ENCODE results near the gene CTRB2. TPM values are rescaled to one million over a fixed set of nuclear protein-coding genes. Genes with fewer than 3 reads are reported as not detected.

Gene CTRB2
- total RNA-seq, 2 experiments from 2014 or later: not detected

DNA sequence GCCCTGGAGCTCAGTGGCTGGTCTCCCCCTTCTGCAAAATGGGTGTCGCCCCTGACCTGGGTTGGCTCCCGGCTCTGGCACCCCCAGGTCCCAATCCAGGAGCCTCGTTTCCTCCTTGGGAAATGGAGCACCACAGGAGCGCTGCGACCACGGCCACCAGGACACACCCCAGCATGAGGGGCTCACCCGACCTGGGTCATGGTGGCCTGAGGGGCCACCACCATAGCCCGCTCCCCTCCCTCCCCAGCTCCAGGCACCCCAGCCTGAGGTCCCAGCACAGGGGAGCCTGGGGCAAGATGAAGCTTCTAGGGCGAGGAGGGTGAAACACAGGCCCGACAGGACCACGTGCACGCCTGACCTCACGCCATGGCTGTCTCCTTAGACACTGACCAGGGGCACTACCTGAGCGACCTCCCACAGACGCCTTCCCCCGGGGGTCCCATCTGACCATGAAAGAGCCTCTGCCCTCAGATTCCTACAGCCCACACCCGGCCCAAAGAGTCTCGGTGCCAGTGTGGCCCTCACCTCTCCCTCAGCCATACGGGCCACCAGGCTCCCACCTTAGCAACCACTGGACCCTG, 32.7 kb upstream of the CTRB2 start:
- ChIA-PET CTCF (interaction anchor here (0.9 kb wide), 1 partner anchor 146 kb away, joined by 4 read pairs; no protein-coding TSS in a partner anchor), POLR2A (no interaction called here)
- H3K36me3 Mint-ChIP-seq: no peaks in the 10 kb centered on the region
- no peaks in the 10 kb centered on the region for H3K9me3 Mint-ChIP-seq
- H3K4me1 Mint-ChIP-seq (ENCODE audit: low read depth): no peaks in the 10 kb centered on the region
- intact Hi-C loops (cut with micrococcal nuclease): loop anchor here (10.0 kb wide), 2 partner anchors 225 to 525 kb away; partner anchors contain the start of gene TMEM170A
- H3K4me3 Mint-ChIP-seq: no peak overlapping the region
- DNase-seq: no peak
- no peaks in the 10 kb centered on the region for H3K27me3 Mint-ChIP-seq
- no peak overlapping the region for H3K27ac Mint-ChIP-seq

DNA sequence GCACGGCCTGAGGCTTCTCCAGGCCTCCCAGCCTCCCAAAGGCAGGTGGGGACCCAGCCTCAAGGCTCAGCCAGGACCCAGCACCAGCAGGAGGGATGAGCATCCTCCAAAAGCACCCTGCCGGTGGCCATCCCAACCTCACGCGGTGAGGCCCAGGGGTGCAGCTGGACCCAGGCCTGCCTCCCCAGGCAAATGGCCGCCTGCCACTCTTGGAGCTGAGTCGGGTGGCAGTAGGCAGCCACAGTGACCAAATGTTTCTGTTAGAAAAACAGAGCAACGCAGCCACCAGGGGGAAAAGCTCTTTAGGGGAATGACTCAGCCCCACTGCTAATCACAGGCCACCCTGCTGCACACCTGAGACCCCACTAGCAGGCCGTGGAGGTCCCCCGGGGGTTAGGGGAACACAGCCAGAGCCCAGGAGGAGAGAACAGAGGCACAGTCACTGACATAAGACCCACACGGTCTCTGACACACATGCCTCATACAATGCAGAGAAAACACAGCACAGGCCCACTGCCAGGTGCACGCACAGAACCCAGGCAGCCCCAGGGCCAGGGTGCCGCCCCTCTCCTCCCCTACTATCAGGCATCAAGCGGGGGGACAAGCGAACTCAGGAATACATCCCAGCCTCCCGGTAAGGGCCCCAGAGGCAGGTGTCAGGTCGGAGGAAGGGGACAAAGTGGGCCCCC, 32.0 kb upstream of the CTRB2 start:
- Mint-ChIP-seq H3K4me1 (ENCODE audit: low read depth) (no peaks in the 10 kb centered on the region), H3K4me3 (no peak overlapping the region), H3K9me3 (no peaks in the 10 kb centered on the region), H3K27ac (no peak overlapping the region), H3K36me3 (no peaks in the 10 kb centered on the region), H3K27me3 (no peaks in the 10 kb centered on the region)
- intact Hi-C loops (cut with micrococcal nuclease): loop anchor here (10.0 kb wide), 2 partner anchors 226 to 526 kb away; partner anchors contain the start of gene TMEM170A
- CTCF ChIA-PET: interaction anchor here (0.9 kb wide), 1 partner anchor 146 kb away, joined by 4 read pairs; no protein-coding TSS in a partner anchor
- POLR2A ChIA-PET: no interaction called here
- no peak for DNase-seq

DNA sequence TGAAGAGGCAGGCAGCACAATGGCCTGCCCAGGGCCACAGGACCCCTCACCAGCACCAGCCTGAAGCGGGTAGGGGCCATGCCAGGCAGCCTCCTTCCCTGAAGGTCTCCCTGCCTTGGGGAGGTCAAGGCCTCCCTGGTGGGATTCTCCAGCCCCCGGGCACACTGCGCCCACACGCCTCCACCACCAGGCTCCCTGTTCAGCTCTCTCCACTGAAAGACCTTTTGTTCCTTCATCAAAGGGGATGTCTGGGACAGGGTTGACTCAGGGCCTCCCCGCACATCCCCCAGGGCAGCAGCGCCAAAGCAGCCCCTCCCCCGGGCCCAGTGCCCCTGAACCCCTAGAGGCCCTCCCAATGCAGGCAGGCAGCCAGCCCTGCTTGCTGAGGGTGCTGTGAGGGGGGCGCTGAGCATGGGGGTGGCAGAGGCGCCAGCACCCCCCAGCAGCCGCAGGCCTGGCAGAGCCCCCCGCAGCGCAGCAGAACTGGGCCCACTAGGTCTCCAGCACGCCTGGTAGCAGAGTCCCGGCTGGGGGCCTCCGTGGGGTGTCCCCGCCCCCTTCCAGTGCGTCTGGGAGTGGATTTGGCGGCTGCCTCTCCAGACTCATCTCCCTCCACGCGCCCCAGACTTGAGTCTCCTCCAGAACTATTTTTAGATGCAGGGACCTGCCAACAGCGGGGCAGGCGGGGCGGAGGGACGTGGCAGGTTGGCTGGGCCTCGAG, 31.3 kb upstream of the CTRB2 start:
- POLR2A ChIA-PET: no interaction called here

DNA sequence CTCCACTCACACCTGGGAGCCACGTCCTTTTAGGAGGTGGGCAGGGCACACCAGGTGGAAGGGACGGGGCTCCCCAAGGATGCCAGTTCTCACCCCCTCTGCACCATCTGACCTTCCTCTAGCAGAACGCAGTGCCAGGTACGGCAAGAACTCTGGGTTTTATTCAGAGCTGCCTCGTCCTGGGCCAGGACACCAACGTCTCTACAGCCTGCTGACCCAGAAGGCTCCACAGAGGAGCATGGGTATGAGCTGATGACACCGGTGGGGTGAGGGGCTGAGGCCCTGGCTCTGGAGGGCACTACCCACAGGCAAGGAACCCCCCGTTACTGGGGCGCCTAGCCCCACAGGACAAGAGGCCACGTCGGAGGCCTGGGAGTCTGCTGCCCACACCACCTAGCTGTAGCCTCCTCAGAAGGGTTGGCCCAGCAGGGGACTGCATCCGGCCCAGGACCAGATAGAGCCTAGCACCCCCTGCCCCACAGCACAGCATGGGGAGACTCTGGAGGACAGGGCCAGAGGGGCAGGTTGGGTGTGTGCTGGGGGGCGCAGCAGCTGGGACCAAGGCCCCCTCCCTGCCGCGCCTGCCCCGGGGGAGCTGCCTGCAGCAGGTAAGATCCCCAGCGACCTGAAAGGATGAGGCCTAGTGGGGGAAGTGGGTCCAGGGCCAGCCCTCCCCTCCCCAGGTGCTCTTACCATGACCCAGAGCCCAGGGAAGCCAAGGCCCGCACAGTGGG, 30.6 kb upstream of the CTRB2 start:
- DNase-seq: no peak
- intact Hi-C loops (cut with micrococcal nuclease): loop anchor here (10.0 kb wide), 2 partner anchors 227 to 527 kb away; partner anchors contain the start of gene TMEM170A
- no peaks in the 10 kb centered on the region for H3K27me3 Mint-ChIP-seq
- H3K9me3 Mint-ChIP-seq: no peaks in the 10 kb centered on the region
- CTCF ChIA-PET: no interaction called here
- POLR2A ChIA-PET: no interaction called here
- no peak overlapping the region for H3K27ac Mint-ChIP-seq
- H3K36me3 Mint-ChIP-seq: no peaks in the 10 kb centered on the region
- peaks cover 2% of the 10 kb centered on the region for H3K4me1 Mint-ChIP-seq (ENCODE audit: low read depth)
- no peak overlapping the region for H3K4me3 Mint-ChIP-seq

More for the DNA sequence above, 31.3 kb upstream of the CTRB2 start:
- no peak for DNase-seq
- CTCF ChIA-PET: interaction anchor here (0.9 kb wide), 1 partner anchor 147 kb away, joined by 4 read pairs; no protein-coding TSS in a partner anchor
- Mint-ChIP-seq H3K4me1 (ENCODE audit: low read depth) (peaks cover 2% of the 10 kb centered on the region), H3K27me3 (no peaks in the 10 kb centered on the region), H3K9me3 (no peaks in the 10 kb centered on the region), H3K4me3 (no peak overlapping the region), H3K36me3 (no peaks in the 10 kb centered on the region), H3K27ac (no peak overlapping the region)
- intact Hi-C loops (cut with micrococcal nuclease): loop anchor here (10.0 kb wide), 2 partner anchors 227 to 527 kb away; partner anchors contain the start of gene TMEM170A

DNA sequence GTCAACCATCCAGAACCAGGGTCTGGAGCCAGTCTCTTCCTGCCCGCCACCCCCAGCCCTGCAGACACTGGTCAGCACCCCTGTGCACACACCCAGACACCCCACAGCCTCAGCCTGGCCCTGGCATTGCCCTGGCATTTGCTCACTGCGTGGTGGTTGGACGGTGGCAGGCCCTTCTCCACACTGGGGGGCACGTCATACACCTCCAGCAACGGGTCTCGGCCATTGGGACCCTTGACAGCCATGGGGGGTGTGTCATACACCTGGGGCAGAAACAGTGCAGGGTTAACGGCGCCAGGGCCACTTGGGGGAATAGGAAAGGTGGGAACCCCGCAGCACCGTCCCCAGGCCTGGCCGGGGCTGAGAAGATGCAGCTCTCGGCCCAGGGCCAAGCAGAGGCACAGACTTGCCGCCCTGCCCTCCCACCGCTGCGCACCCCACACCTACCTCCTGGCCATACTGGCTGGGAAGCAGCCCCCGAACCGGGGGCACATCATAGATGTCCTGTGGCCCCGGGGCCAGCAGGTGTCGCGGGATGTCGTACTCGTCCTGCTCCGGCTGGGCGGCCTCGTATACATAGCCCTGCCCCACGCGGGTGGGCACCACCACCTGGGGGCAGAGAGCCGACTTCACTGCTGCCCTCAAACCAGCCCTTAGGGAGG, 29.9 kb upstream of the CTRB2 start:
- no peaks in the 10 kb centered on the region for H3K27me3 Mint-ChIP-seq
- CTCF ChIA-PET: interaction anchor here (1.0 to 6.9 kb wide), 2 partner anchors 9 to 145 kb away, joined by 3 to 184 read pairs; no protein-coding TSS in a partner anchor
- intact Hi-C loops (cut with micrococcal nuclease): loop anchor here (10.0 kb wide), 2 partner anchors 228 to 528 kb away; partner anchors contain the start of gene TMEM170A

DNA sequence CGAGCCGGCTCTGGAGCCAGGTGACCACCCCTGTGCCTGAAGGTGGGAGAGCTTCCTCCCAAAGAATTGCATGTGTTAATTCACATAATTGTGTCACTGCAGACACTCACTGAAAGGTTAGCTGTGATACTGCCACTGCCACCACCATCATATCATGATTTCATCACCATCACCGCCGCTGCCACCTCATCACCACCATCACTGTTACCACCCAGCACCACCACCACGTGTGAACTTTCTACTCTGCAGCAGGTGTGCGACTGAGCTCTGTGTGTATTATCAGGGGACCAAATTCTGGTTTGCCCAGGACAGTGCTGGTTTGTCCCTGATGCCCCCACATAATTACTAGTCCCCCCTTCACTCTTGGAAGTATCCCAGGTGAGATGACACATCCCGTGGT, 29.3 kb upstream of the CTRB2 start:
- DNase-seq: peak; percentile 41
- no peaks in the 10 kb centered on the region for H3K9me3 Mint-ChIP-seq
- H3K4me3 Mint-ChIP-seq: no peak overlapping the region
- H3K27me3 Mint-ChIP-seq: no peaks in the 10 kb centered on the region
- H3K4me1 Mint-ChIP-seq (ENCODE audit: low read depth): peaks cover 2% of the 10 kb centered on the region
- ChIA-PET CTCF (interaction anchor here (1.0 to 6.9 kb wide), 2 partner anchors 8 to 146 kb away, joined by 3 to 184 read pairs; no protein-coding TSS in a partner anchor), POLR2A (interaction anchor here (0.6 kb wide), 1 partner anchor 144 kb away, joined by 3 read pairs; no protein-coding TSS in a partner anchor)
- no peaks in the 10 kb centered on the region for H3K36me3 Mint-ChIP-seq
- intact Hi-C loops (cut with micrococcal nuclease): loop anchor here (10.0 kb wide), 2 partner anchors 229 to 529 kb away; partner anchors contain the start of gene TMEM170A
- H3K27ac Mint-ChIP-seq: no peak overlapping the region

More for the DNA sequence above, 29.9 kb upstream of the CTRB2 start:
- DNase-seq: no peak
- H3K27ac Mint-ChIP-seq: no peak overlapping the region
- POLR2A ChIA-PET: interaction anchor here (0.6 kb wide), 1 partner anchor 144 kb away, joined by 3 read pairs; no protein-coding TSS in a partner anchor
- peaks cover 2% of the 10 kb centered on the region for H3K4me1 Mint-ChIP-seq (ENCODE audit: low read depth)
- no peaks in the 10 kb centered on the region for H3K36me3 Mint-ChIP-seq
- no peaks in the 10 kb centered on the region for H3K9me3 Mint-ChIP-seq
- H3K4me3 Mint-ChIP-seq: no peak overlapping the region

DNA sequence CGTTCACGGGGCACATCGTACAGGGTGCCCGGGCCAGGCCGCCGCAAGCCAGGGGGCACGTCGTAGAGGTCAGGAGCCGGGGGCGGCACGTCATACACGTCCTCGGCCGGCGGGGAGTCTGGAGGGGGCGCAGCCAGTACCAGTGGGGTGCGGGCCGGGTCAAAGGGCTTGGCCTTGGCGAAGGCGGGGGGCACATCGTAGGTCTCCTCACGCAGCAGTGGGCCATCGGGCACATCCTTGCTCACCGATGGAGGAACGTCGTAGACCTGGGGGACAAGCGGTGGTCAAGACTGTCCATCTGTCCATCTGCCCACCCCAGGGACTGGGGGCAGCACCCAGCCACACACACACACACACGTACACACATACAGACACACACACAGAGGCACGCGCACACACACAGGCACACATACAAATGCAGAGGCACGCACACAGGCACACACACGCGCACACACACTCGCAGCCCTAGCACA, 28.8 kb upstream of the CTRB2 start:
- Mint-ChIP-seq H3K27me3 (no peaks in the 10 kb centered on the region), H3K36me3 (no peaks in the 10 kb centered on the region), H3K4me3 (no peak overlapping the region), H3K27ac (no peak overlapping the region), H3K4me1 (ENCODE audit: low read depth) (peaks cover 2% of the 10 kb centered on the region), H3K9me3 (no peaks in the 10 kb centered on the region)
- no peak for DNase-seq
- CTCF ChIA-PET: interaction anchor here (1.0 to 6.9 kb wide), 4 partner anchors 8 to 167 kb away, joined by 3 to 184 read pairs (median 44); no protein-coding TSS in a partner anchor
- POLR2A ChIA-PET: no interaction called here
- intact Hi-C loops (cut with micrococcal nuclease): loop anchor here (10.0 kb wide), 2 partner anchors 229 to 529 kb away; partner anchors contain the start of gene TMEM170A

DNA sequence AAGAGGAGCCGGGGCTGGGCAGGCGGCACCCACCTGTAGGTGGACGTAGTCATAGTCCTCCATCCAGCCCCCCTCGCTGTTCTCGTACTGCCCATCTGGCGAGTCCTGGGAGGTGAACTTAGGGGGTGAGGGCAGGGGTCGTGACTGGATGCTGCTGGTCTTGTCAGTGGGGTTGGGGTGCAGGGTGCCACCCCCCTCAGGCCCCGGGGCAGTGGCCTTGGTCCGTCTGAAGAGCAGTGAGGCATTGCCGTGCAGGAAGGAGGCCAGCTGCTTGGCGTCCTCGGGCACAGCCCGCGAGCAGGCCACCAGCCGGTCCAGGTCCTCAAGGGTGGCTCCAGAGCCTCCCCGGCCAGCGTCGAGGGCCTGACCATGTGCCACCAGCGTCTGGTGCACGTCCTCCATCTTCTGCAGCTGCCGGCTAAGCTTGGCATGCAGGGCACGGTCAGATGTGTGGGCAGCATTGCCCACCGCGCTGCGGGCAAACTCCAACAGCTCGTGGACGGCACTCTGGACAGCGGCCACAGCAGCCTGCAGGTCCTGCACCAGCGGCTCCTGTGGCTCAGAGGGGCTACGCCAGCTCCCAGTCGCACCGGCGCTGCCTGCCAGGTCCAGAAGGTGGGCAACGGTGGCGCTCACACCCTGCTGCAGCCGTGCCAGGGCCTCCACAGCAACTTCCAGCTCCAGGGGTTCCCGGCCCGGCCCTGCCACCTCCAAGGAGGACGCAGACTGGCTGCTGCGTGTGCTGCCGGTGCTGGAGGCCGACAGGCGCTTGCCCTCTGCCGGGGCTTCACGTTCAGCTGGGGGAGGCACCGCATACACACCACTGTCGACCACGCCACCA, 28.1 kb upstream of the CTRB2 start:
- intact Hi-C loops (cut with micrococcal nuclease): loop anchor here (1.0 to 10.0 kb wide), 4 partner anchors 36 to 530 kb away; partner anchors contain the start of gene TMEM170A

DNA sequence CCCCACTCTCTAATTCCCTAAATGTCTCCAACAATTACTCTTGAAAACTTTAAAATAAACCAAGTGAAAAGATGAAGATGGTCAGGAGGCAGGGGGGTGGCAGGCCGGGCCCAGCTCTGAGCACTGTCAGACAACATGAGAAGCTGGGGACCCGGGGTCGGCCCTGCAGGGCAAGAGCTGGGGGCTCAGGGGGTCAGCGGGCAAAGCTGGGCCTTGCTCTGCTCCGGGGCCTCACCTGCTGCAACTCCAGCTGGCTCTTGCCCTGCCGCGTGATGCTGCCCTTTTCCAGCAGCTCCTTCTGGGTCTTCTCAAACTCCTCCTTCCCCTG, 26.6 kb upstream of the CTRB2 start:
- Mint-ChIP-seq H3K9me3 (no peaks in the 10 kb centered on the region), H3K36me3 (no peaks in the 10 kb centered on the region), H3K4me1 (ENCODE audit: low read depth) (peaks cover 2% of the 10 kb centered on the region), H3K4me3 (no peak overlapping the region), H3K27me3 (no peaks in the 10 kb centered on the region), H3K27ac (no peak overlapping the region)
- DNase-seq: no peak
- intact Hi-C loops (cut with micrococcal nuclease): loop anchor here (1.0 to 10.0 kb wide), 3 partner anchors 170 to 531 kb away; partner anchors contain the start of gene TMEM170A
- POLR2A ChIA-PET: no interaction called here
- CTCF ChIA-PET: interaction anchor here (0.5 to 6.9 kb wide), 44 partner anchors 13 to 542 kb away, joined by 3 to 184 read pairs (median 4); partner anchors contain the start of genes CTRB1, WDR59 and ZNRF1

More for the DNA sequence above, 28.1 kb upstream of the CTRB2 start:
- Mint-ChIP-seq H3K4me1 (ENCODE audit: low read depth) (peaks cover 2% of the 10 kb centered on the region), H3K4me3 (no peak overlapping the region), H3K27me3 (no peaks in the 10 kb centered on the region), H3K9me3 (no peaks in the 10 kb centered on the region), H3K27ac (no peak overlapping the region), H3K36me3 (no peaks in the 10 kb centered on the region)
- DNase-seq: no peak
- POLR2A ChIA-PET: no interaction called here
- CTCF ChIA-PET: interaction anchor here (0.6 to 6.9 kb wide), 20 partner anchors 12 to 531 kb away, joined by 3 to 184 read pairs (median 6); partner anchors contain the start of genes CTRB1 and ZNRF1

DNA sequence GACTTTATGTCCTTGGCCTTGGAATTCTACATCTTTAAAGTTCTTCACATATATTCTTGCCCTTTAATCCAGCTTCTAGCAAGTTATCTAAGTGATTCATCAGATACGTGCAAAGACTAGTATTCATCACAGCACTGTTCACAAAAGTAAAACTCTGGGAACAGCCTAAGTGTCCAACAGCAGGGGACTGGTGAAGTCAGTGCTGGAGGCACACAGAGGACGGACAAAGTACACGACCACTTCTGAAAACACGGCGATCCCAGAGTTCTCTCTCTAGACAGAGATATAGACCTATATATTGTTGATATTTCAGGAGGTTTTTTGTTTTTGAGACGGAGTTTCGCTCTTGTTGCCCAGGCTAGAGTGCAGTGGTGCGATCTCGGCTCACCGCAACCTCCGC, 24.6 kb upstream of the CTRB2 start:
- H3K4me3 Mint-ChIP-seq: no peak overlapping the region
- intact Hi-C loops (cut with micrococcal nuclease): loop anchor here (10.0 kb wide), 2 partner anchors 233 to 533 kb away; partner anchors contain the start of gene TMEM170A
- H3K27me3 Mint-ChIP-seq: no peaks in the 10 kb centered on the region
- H3K4me1 Mint-ChIP-seq (ENCODE audit: low read depth): peaks cover 2% of the 10 kb centered on the region
- no peak overlapping the region for H3K27ac Mint-ChIP-seq
- CTCF ChIA-PET: interaction anchor here (1.0 to 6.9 kb wide), 2 partner anchors 12 to 151 kb away, joined by 3 to 184 read pairs; no protein-coding TSS in a partner anchor
- no peaks in the 10 kb centered on the region for H3K36me3 Mint-ChIP-seq
- POLR2A ChIA-PET: no interaction called here
- H3K9me3 Mint-ChIP-seq: no peaks in the 10 kb centered on the region
- no peak for DNase-seq

Data from activated CD4-positive, alpha-beta memory T cell treated with anti-CD3 and anti-CD28 coated beads for 36 hours (primary cell).